Measurements from ENCODE around the gene EFCAB6.

EFCAB6 gene

GRCh38 chr22:43821606-43822425 lies 9.7 kb upstream of the EFCAB6 start:
- Histone ChIP-seq H3K4me3 (ENCODE audit: low read depth, low read length) (no peak overlapping the region), H3K36me3 (replicated peaks) (no peaks in the 10 kb centered on the region), H3K27me3 (replicated peaks) (no peaks in the 10 kb centered on the region), H3K27ac (no peak overlapping the region)
- DNase-seq: no peak
- no peak for TF ChIP-seq CTCF (IDR thresholded peaks at IDR 0.05; ENCODE audit: low read depth, low read length, missing control alignments)
- in situ Hi-C loops (cut with HindIII; ENCODE audit: low pct_ligation_motif_present, low sequenced_read_pairs): no loop called here

GRCh38 chr22:43820651-43821305 lies 8.7 kb upstream of the EFCAB6 start:
- in situ Hi-C loops (cut with HindIII; ENCODE audit: low pct_ligation_motif_present, low sequenced_read_pairs): no loop called here

GRCh38 chr22:43819931-43820640 lies 8.0 kb upstream of the EFCAB6 start:
- in situ Hi-C loops (cut with HindIII; ENCODE audit: low pct_ligation_motif_present, low sequenced_read_pairs): no loop called here
- Histone ChIP-seq H3K27ac (no peak overlapping the region), H3K27me3 (replicated peaks) (no peaks in the 10 kb centered on the region), H3K4me3 (ENCODE audit: low read depth, low read length) (no peak overlapping the region), H3K36me3 (replicated peaks) (no peaks in the 10 kb centered on the region)
- TF ChIP-seq CTCF (IDR thresholded peaks at IDR 0.05; ENCODE audit: low read depth, low read length, missing control alignments): no peak
- no peak for DNase-seq

More at GRCh38 chr22:43820651-43821305, 8.7 kb upstream of the EFCAB6 start:
- Histone ChIP-seq H3K27ac (no peak overlapping the region), H3K27me3 (replicated peaks) (no peaks in the 10 kb centered on the region), H3K36me3 (replicated peaks) (no peaks in the 10 kb centered on the region), H3K4me3 (ENCODE audit: low read depth, low read length) (no peak overlapping the region)
- TF ChIP-seq CTCF (IDR thresholded peaks at IDR 0.05; ENCODE audit: low read depth, low read length, missing control alignments): no peak
- DNase-seq: no peak

- in situ Hi-C loops (cut with HindIII; ENCODE audit: low pct_ligation_motif_present, low sequenced_read_pairs): no loop called here
These were observed 7.4 kb upstream of the EFCAB6 start for GRCh38 chr22:43819421-43819921.

DNA sequence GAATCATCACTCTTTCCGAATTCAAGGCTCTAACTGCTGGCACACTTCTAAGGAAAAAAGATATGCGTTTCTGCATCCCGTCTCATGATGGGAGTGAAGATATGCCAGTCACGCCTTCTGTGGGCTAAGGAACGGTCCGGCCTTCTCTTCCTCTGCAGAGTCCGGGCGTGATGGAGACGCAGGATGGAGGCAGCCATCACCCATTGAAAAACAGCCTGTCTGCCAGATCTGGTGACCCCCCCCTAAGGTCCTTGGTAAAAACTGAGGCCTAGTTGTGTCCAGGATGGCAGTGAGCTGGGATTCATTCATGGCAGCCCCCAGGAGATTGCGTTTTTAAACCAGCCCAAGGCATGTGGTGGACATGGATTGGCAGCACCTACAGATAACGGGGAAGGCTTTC lies 6.9 kb upstream of the EFCAB6 start:
- no peaks in the 10 kb centered on the region for H3K27me3 ChIP-seq (replicated peaks)
- TF ChIP-seq CTCF (IDR thresholded peaks at IDR 0.05; ENCODE audit: low read depth, low read length, missing control alignments): no peak
- H3K36me3 ChIP-seq (replicated peaks): no peaks in the 10 kb centered on the region
- in situ Hi-C loops (cut with HindIII; ENCODE audit: low pct_ligation_motif_present, low sequenced_read_pairs): no loop called here
- no peak for DNase-seq
- no peak overlapping the region for H3K4me3 ChIP-seq (ENCODE audit: low read depth, low read length)
- no peak overlapping the region for H3K27ac ChIP-seq

More at GRCh38 chr22:43819421-43819921, 7.4 kb upstream of the EFCAB6 start:
- Histone ChIP-seq H3K36me3 (replicated peaks) (no peaks in the 10 kb centered on the region), H3K4me3 (ENCODE audit: low read depth, low read length) (no peak overlapping the region), H3K27ac (no peak overlapping the region), H3K27me3 (replicated peaks) (no peaks in the 10 kb centered on the region)
- no peak for DNase-seq
- TF ChIP-seq CTCF (IDR thresholded peaks at IDR 0.05; ENCODE audit: low read depth, low read length, missing control alignments): no peak
